SU-DHL-6 (cell line): ENCODE results near the gene STPG4.

Source experiments
- H2AFZ ChIP-seq: fragments of 200-600 bp; sonication (generic); 2 replicates; pipeline ENCODE4 v1.6.1; 2014; ENCODE audit warnings: low read depth, mild to moderate bottlenecking, moderate library complexity, mixed read lengths, antibody characterized with exemption, low read length; ENCODE audit not compliant: severe bottlenecking
- H3F3A ChIP-seq: fragments of 200-600 bp; shearing (Covaris generic); 2 replicates; pipeline ENCODE4 v1.6.0; 2016; ENCODE audit warnings: antibody characterized with exemption, mild to moderate bottlenecking; ENCODE audit not compliant: insufficient read depth
- H3K27ac ChIP-seq: fragments of 200-600 bp; sonication (generic); 2 replicates; pipeline ENCODE4 v1.5.1; 2016; ENCODE audit warnings: low read depth, mild to moderate bottlenecking, low read length, moderate library complexity, mixed read lengths
- H3K27me3 ChIP-seq: fragments of 200-600 bp; sonication (generic), shearing (Covaris generic); 2 replicates; pipeline ENCODE4 v1.6.0; 2014; ENCODE audit warnings: mild to moderate bottlenecking, low read length
- H3K36me3 ChIP-seq: fragments of 200-600 bp; sonication (generic); 2 replicates; pipeline ENCODE4 v1.6.1; 2014; ENCODE audit warnings: mild to moderate bottlenecking, low read length, mixed read lengths
- H3K4me2 ChIP-seq: fragments of 300-600, 200-600 bp; shearing (Covaris generic), sonication (generic); 2 replicates; pipeline ENCODE4 v1.6.0; 2014; ENCODE audit warnings: low read length, low read depth, mild to moderate bottlenecking; ENCODE audit not compliant: poor library complexity, severe bottlenecking
- H3K4me3 ChIP-seq: fragments of 200-600 bp; sonication (generic); 2 replicates; pipeline ENCODE4 v1.5.1; 2014; ENCODE audit warnings: antibody characterized with exemption, low read length, mild to moderate bottlenecking, mixed read lengths; ENCODE audit not compliant: insufficient read depth, poor library complexity, severe bottlenecking
- H3K79me2 ChIP-seq: fragments of 200-600 bp; sonication (generic); 2 replicates; pipeline ENCODE4 v1.6.1; 2014; ENCODE audit warnings: mild to moderate bottlenecking, low read length, moderate library complexity; ENCODE audit not compliant: insufficient read depth
- H3K9ac ChIP-seq: fragments of 200-600 bp; sonication (generic); 2 replicates; pipeline ENCODE4 v1.7.0; 2014; ENCODE audit warnings: mild to moderate bottlenecking, low read length
- H3K9me2 ChIP-seq: fragments of 200-600 bp; sonication (generic); replicated peaks from 2 replicates; pipeline ENCODE4 v1.6.1; 2014; ENCODE audit warnings: low read length; ENCODE audit not compliant: insufficient read depth
- H3K9me3 ChIP-seq: fragments of 200-600 bp; sonication (generic); 2 replicates; pipeline ENCODE4 v1.6.1; 2014; ENCODE audit warnings: low read length, mixed read lengths; ENCODE audit not compliant: insufficient read depth
- H4K20me1 ChIP-seq: fragments of 200-600 bp; sonication (generic); 2 replicates; pipeline ENCODE4 v1.6.1; 2014; ENCODE audit warnings: low read depth, mild to moderate bottlenecking, antibody characterized with exemption, low read length, moderate library complexity, mixed read lengths
- CTCF ChIP-seq: fragments of 200-600 bp; sonication (generic); IDR thresholded peaks from one replicate; pipeline ENCODE4 v1.5.1; 2017; ENCODE audit warnings: antibody characterized with exemption, mild to moderate bottlenecking, low read length, moderate library complexity; ENCODE audit not compliant: insufficient read depth, poor library complexity, severe bottlenecking
- EZH2phosphoT487 ChIP-seq: fragments of 200-600 bp; sonication (generic), shearing (Covaris generic); conservative IDR thresholded peaks from 2 replicates; pipeline ENCODE4 v1.6.1; 2018; ENCODE audit warnings: mild to moderate bottlenecking, antibody characterized with exemption, low read length, moderate library complexity, mixed read lengths

Gene STPG4

GRCh38 chr2:47083005-47083404, 72.1 kb downstream of the STPG4 start:
- no peak for TF ChIP-seq CTCF
- TF ChIP-seq EZH2phosphoT487: no peak
- H3K27me3 ChIP-seq: no peaks in the 10 kb centered on the region
- no peaks in the 10 kb centered on the region for H3K79me2 ChIP-seq
- H3K9me3 ChIP-seq: no peaks in the 10 kb centered on the region
- H3F3A ChIP-seq: no peaks in the 10 kb centered on the region
- H3K9ac ChIP-seq: no peak overlapping the region
- H2AFZ ChIP-seq: no peak overlapping the region
- no peak overlapping the region for H3K27ac ChIP-seq
- no peaks in the 10 kb centered on the region for H3K9me2 ChIP-seq
- H3K36me3 ChIP-seq: no peaks in the 10 kb centered on the region
- no peaks in the 10 kb centered on the region for H4K20me1 ChIP-seq
- H3K4me2 ChIP-seq: no peak overlapping the region
- H3K4me3 ChIP-seq: no peak overlapping the region

- no peak for TF ChIP-seq CTCF
- no peak for TF ChIP-seq EZH2phosphoT487
- Histone ChIP-seq H3K4me3 (no peak overlapping the region), H2AFZ (no peak overlapping the region), H4K20me1 (no peaks in the 10 kb centered on the region), H3K27me3 (no peaks in the 10 kb centered on the region), H3F3A (no peaks in the 10 kb centered on the region), H3K9ac (no peak overlapping the region), H3K36me3 (no peaks in the 10 kb centered on the region), H3K4me2 (no peak overlapping the region), H3K27ac (no peak overlapping the region), H3K9me2 (no peaks in the 10 kb centered on the region), H3K9me3 (no peaks in the 10 kb centered on the region), H3K79me2 (no peaks in the 10 kb centered on the region)
These were observed 74.2 kb downstream of the STPG4 start for GRCh38 chr2:47080888-47081301.

GRCh38 chr2:47079515-47080412, 75.3 kb downstream of the STPG4 start:
- Histone ChIP-seq H3K4me3 (no peak overlapping the region), H3F3A (no peaks in the 10 kb centered on the region), H3K27me3 (no peaks in the 10 kb centered on the region), H3K9ac (no peak overlapping the region), H2AFZ (no peak overlapping the region), H3K27ac (no peak overlapping the region), H3K79me2 (no peaks in the 10 kb centered on the region), H3K36me3 (no peaks in the 10 kb centered on the region), H3K9me3 (no peaks in the 10 kb centered on the region), H3K4me2 (no peak overlapping the region), H3K9me2 (no peaks in the 10 kb centered on the region), H4K20me1 (no peaks in the 10 kb centered on the region)
- TF ChIP-seq EZH2phosphoT487 (no peak), CTCF (no peak)
